Loucy (cell line): Measurements from ENCODE around the gene UNC45B.

Experiments used
- EZH2phosphoT487 ChIP-seq: fragments of 200-600 bp; IDR thresholded peaks from 2 replicates; pipeline ENCODE4 v1.6.1; 2018; ENCODE audit warnings: antibody characterized with exemption, mild to moderate bottlenecking, moderate library complexity, borderline replicate concordance
- TF ChIP-seq, protein P1 (sequence below): fragments of 200-600 bp; sonication (generic); conservative IDR thresholded peaks from 2 replicates; pipeline ENCODE4 v1.5.1; 2014; ENCODE audit warnings: mild to moderate bottlenecking, antibody characterized with exemption, low read length

GRCh38 chr17:35218915-35219314 lies 71.3 kb downstream of the UNC45B start:
- TF ChIP-seq, protein P1, sequence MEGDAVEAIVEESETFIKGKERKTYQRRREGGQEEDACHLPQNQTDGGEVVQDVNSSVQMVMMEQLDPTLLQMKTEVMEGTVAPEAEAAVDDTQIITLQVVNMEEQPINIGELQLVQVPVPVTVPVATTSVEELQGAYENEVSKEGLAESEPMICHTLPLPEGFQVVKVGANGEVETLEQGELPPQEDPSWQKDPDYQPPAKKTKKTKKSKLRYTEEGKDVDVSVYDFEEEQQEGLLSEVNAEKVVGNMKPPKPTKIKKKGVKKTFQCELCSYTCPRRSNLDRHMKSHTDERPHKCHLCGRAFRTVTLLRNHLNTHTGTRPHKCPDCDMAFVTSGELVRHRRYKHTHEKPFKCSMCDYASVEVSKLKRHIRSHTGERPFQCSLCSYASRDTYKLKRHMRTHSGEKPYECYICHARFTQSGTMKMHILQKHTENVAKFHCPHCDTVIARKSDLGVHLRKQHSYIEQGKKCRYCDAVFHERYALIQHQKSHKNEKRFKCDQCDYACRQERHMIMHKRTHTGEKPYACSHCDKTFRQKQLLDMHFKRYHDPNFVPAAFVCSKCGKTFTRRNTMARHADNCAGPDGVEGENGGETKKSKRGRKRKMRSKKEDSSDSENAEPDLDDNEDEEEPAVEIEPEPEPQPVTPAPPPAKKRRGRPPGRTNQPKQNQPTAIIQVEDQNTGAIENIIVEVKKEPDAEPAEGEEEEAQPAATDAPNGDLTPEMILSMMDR, result no peak
- no peak for TF ChIP-seq EZH2phosphoT487
